ENCODE results near the gene DENND1C. TPM values are rescaled to one million over a fixed set of nuclear protein-coding genes. Genes with fewer than 3 reads are reported as not detected.

DENND1C gene
- total and polyA plus RNA-seq, 9 of the 15 experiments (the other 6 are each of a cell fraction or from before 2014, with no cell fraction given) = 0.03 to 1.2 (median 0.32) TPM; not detected in 1

GRCh38 chr19:6529937-6530385, 48.4 kb upstream of the DENND1C start (continued):
- TF ChIP-seq ZBTB49 (CRISPR knock-in tag; IDR thresholded peaks at IDR 0.05; ENCODE audit: borderline replicate concordance) (0 out of 2 replicates have a peak, but pooled peaks have one; percentile 35), NR2C2 (CRISPR knock-in tag; IDR thresholded peaks at IDR 0.05) (0 out of 2 replicates have a peak, but pooled peaks have one; percentile 44), NR2C2 (tag; IDR thresholded peaks at IDR 0.05) (no peak), ZNF280A (IDR thresholded peaks at IDR 0.05; ENCODE audit: low read depth, partially characterized antibody) (peak; percentile 8), KHSRP (IDR thresholded peaks at IDR 0.05) (0 out of 2 replicates have a peak, but pooled peaks have one; percentile 8), ZNF274 (IDR thresholded peaks at IDR 0.05; ENCODE audit: borderline replicate concordance, low read depth, low read length) (no peak), HES1 (IDR thresholded peaks at IDR 0.05; ENCODE audit: low read depth) (no peak), CBFA2T3 (IDR thresholded peaks at IDR 0.05) (0 out of 2 replicates have a peak, but pooled peaks have one; percentile 55), THRAP3 (IDR thresholded peaks at IDR 0.05; ENCODE audit: borderline replicate concordance) (no peak; the same call in 1 of the 2 replicates), ZNF232 (CRISPR knock-in tag; IDR thresholded peaks at IDR 0.05) (0 out of 2 replicates have a peak, but pooled peaks have one; percentile 35)

Measured in K562 (cell line).